Measurements from ENCODE around the gene DLX3. TPM values are rescaled to one million over a fixed set of nuclear protein-coding genes. Genes with fewer than 3 reads are reported as not detected.

Gene DLX3
- total RNA-seq, 1 experiment from 2014 or later: 1.2 TPM

GRCh38 chr17:49996495-49997300, 1.7 kb upstream of the DLX3 start:
- Histone ChIP-seq H2AFZ (ENCODE audit: low read length) (no peak overlapping the region), H2BK20ac (ENCODE audit: low read depth, low read length, poor library complexity, severe bottlenecking) (no peak overlapping the region), H3K27ac (ENCODE audit: insufficient read length, low read depth, low read length) (no peak overlapping the region), H3K79me1 (ENCODE audit: insufficient read depth, low read depth, low read length, poor library complexity, severe bottlenecking) (no peaks in the 10 kb centered on the region), H3K14ac (ENCODE audit: insufficient read depth, low read length) (no peak overlapping the region), H4K91ac (ENCODE audit: insufficient read length, low read depth, low read length) (no peak overlapping the region), H3K56ac (ENCODE audit: insufficient read length, low read depth, low read length) (no peak overlapping the region), H2BK120ac (ENCODE audit: low read depth, low read length, poor library complexity, severe bottlenecking) (no peak overlapping the region), H3K9ac (ENCODE audit: extremely low read depth, insufficient read length, low read length) (no peak overlapping the region), H3T11ph (ENCODE audit: low read length) (no peak overlapping the region), H2BK12ac (ENCODE audit: insufficient read length, low read depth, low read length) (no peak overlapping the region), H3K4me2 (ENCODE audit: insufficient read depth, insufficient read length, low read length) (peak overlapping the region; percentile 49), H4K20me1 (ENCODE audit: control insufficient read depth, insufficient read depth, insufficient read length) (peaks cover 5% of the 10 kb centered on the region), H3K18ac (ENCODE audit: insufficient read length, low read depth, low read length) (no peak overlapping the region), H3K79me2 (ENCODE audit: insufficient read depth, low read length) (no peaks in the 10 kb centered on the region), H3K4me1 (ENCODE audit: insufficient read depth, low read length) (no peaks in the 10 kb centered on the region; the same call in 1 of the 2 replicates), H3K4ac (ENCODE audit: low read depth, low read length) (no peak overlapping the region), H2AK5ac (ENCODE audit: insufficient read length, low read length) (no peak overlapping the region), H4K5ac (ENCODE audit: insufficient read length, low read depth, low read length) (no peak overlapping the region), H4K8ac (replicated peaks; ENCODE audit: insufficient read length, low read depth, low read length) (no peak overlapping the region), H3K27me3 (ENCODE audit: insufficient read depth, low read length) (peaks cover 57% of the 10 kb centered on the region), H3K23me2 (ENCODE audit: insufficient read length, low read depth, low read length, poor library complexity, severe bottlenecking) (peaks cover 11% of the 10 kb centered on the region), H3K23ac (ENCODE audit: insufficient read length, low read depth, low read length) (no peak overlapping the region), H3K9me3 (ENCODE audit: control insufficient read depth, low read depth, low read length) (no peaks in the 10 kb centered on the region), H2BK15ac (ENCODE audit: low read depth, low read length) (no peak overlapping the region), H2BK5ac (ENCODE audit: insufficient read length, low read length) (no peak overlapping the region)
- H3K4me1 Mint-ChIP-seq: peaks cover 34 to 35% of the 10 kb centered on the region in 2 experiments
- TF ChIP-seq CTCF (conservative IDR thresholded peaks at IDR 0.05): peak; percentile 100
- peaks cover 6 to 10% of the 10 kb centered on the region in 2 experiments; a peak in 4 of 5 replicates for H3K9me3 Mint-ChIP-seq
- DNase-seq: peak; percentile 77
- H3K4me3 Mint-ChIP-seq: peak overlapping the region; percentile 55 to 73
- H3K36me3 Mint-ChIP-seq (ENCODE audit: insufficient read depth in 1 of 3, low read depth in 3 of 3): peaks cover 0 to 3% (median 2%) of the 10 kb centered on the region in 3 experiments; a peak in 3 of 7 replicates
- peaks cover 95% of the 10 kb centered on the region for H3K27me3 Mint-ChIP-seq (ENCODE audit: low read depth)
- no peak overlapping the region for H3K27ac Mint-ChIP-seq
- WGBS (ENCODE audit: extremely low coverage, insufficient read length, low lambda C conversion rate): no CpG with 5 or more reads among the region's 58 CpGs
